HepG2 (cell line): ENCODE results near the gene FAT1. TPM values are rescaled to one million over a fixed set of nuclear protein-coding genes. Genes with fewer than 3 reads are reported as not detected.

Experiments used
- CEBPB ChIP-seq: IDR thresholded peaks from 2 replicates; pipeline ENCODE4 v1.6.1; 2011; ENCODE audit warnings: low read depth, low read length, improper control_type of control experiment, borderline replicate concordance
- EED ChIP-seq: sonication (generic); formaldehyde crosslinking; IDR thresholded peaks from 2 replicates; pipeline ENCODE4 v1.5.0; 2020; ENCODE audit warnings: mild to moderate bottlenecking, missing genetic modification reagents
- ERF ChIP-seq: IDR thresholded peaks from 2 replicates; pipeline ENCODE4 v1.6.1; 2018; ENCODE audit warnings: missing biosample characterization, missing genetic modification reagents
- MED13 ChIP-seq: sonication (generic); formaldehyde crosslinking; IDR thresholded peaks from 2 replicates; pipeline ENCODE4 v1.5.0; 2020; ENCODE audit warnings: missing genetic modification reagents
- NFYC ChIP-seq: IDR thresholded peaks from 2 replicates; pipeline ENCODE4 v1.6.1; 2016; ENCODE audit warnings: missing genetic modification reagents, missing compliant biosample characterization
- RFXANK ChIP-seq: IDR thresholded peaks from 2 replicates; pipeline ENCODE4 v1.6.1; 2016
- XBP1 ChIP-seq: sonication (generic); formaldehyde crosslinking; IDR thresholded peaks from 2 replicates; pipeline ENCODE4 v1.5.0; 2020; ENCODE audit warnings: missing genetic modification reagents
- ZNF335 ChIP-seq: sonication (generic); formaldehyde crosslinking; IDR thresholded peaks from 2 replicates; pipeline ENCODE4 v1.4.0; 2020; ENCODE audit warnings: missing genetic modification reagents
- ZNF33B ChIP-seq: sonication (generic); formaldehyde crosslinking; IDR thresholded peaks from 2 replicates; pipeline ENCODE4 v1.5.1; 2020; ENCODE audit warnings: mild to moderate bottlenecking, missing genetic modification reagents
- ZNF713 ChIP-seq: sonication (generic); formaldehyde crosslinking; IDR thresholded peaks from 2 replicates; pipeline ENCODE4 v1.4.0; 2020; ENCODE audit warnings: mild to moderate bottlenecking, missing genetic modification reagents
- polyA plus RNA-seq, 8 experiments: library from polyadenylated mRNA; depleted of rRNA in 3 of 8; stranded (reverse) in 7 of 8; unstranded in 1 of 8; fragments of >200 nt; fragmentation: Illumina TruSeq in 4 of 8; extraction: Trizol in 4 of 8; gene quantifications; 2 replicates each; pipeline versions ENCODE4 v1.2.1 to v1.2.3, GENCODE V29; 2011 to 2016; ENCODE audit warnings: low read depth in 4 of 8, missing spikeins in 1 of 8, mixed read lengths in 1 of 8; ENCODE audit not compliant: insufficient read depth in 1 of 8
- total RNA-seq, 5 experiments: library from RNA; depleted of rRNA; stranded (reverse); fragments of >200 nt; fragmentation: Illumina TruSeq; extraction: Trizol; gene quantifications; 2 replicates each; pipeline ENCODE4 v1.2.3, GENCODE V29; 2016; ENCODE audit warnings: low read depth in 1 of 5
- TF ChIP-seq, protein P1 (sequence below): sonication (generic); formaldehyde crosslinking; IDR thresholded peaks from 2 replicates; pipeline ENCODE4 v1.5.0; 2020; ENCODE audit warnings: missing genetic modification reagents, mild to moderate bottlenecking, borderline replicate concordance
- TF ChIP-seq, protein P2 (sequence below): sonication (generic); formaldehyde crosslinking; conservative IDR thresholded peaks from 2 replicates; pipeline ENCODE4 v1.8.0; 2022; ENCODE audit warnings: missing genetic modification reagents
- TF ChIP-seq, protein P3 (sequence below): sonication (generic); formaldehyde crosslinking; IDR thresholded peaks from 2 replicates; pipeline ENCODE4 v1.4.0; 2020; ENCODE audit warnings: missing genetic modification reagents
- TF ChIP-seq, protein P4 (sequence below): sonication (generic); formaldehyde crosslinking; IDR thresholded peaks from 2 replicates; pipeline ENCODE4 v1.4.0; 2020; ENCODE audit warnings: missing genetic modification reagents
- TF ChIP-seq, protein P5 (sequence below): sonication (generic); formaldehyde crosslinking; IDR thresholded peaks from 2 replicates; pipeline ENCODE4 v1.8.1; 2023; ENCODE audit warnings: missing genetic modification reagents, inconsistent platforms, borderline replicate concordance

FAT1 gene
- total and polyA plus RNA-seq, 2 of the 13 experiments (the other 11 are each of a cell fraction or from before 2014, with no cell fraction given): 185 to 216 TPM

DNA sequence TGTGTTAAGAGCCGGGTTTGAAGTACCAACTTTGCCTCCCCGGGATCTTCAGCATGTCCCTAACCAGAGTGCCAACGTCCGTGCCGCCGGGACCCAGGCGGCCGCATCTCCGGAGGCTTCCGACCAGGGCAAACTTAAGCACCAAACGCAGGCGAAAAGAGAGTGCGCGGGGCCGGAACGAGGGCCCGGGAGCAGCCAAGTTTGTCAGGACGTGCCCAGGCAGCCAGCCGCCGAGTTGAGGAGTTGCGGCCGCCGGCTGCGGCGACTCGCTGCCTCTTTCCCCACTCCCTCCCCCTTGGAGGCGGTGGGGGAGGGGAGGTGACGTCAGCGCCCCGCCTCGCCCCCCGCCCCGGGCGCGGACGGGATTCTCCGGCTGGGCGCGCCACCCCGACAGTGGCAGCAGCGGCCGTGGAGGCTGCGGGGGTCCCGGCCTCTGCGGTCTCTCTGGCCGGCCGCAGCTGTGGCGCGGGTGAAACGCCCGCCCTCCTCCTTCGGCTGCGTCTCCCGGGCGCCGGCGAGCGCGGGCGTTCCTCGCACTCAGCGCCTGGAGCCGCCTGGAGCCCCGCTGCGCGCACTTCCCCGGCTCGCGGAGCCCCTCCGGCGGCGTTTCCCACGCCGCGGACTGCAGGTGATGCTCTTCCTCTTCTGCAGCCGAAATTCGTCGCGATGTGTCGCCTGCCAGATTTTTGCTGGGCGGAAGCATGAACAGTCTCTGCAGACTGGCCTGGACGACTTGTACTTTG lies 2.9 kb upstream of the FAT1 start (continued):
- TF ChIP-seq ZNF335 (CRISPR knock-in tag) (no peak), ZNF713 (CRISPR knock-in tag) (no peak), EED (CRISPR knock-in tag) (peak; percentile 92), MED13 (CRISPR knock-in tag) (no peak), XBP1 (no peak), NFYC (CRISPR knock-in tag) (no peak), RFXANK (peak; percentile 43; the same call in 1 of the 2 replicates), ERF (CRISPR knock-in tag) (peak; percentile 83), ZNF33B (CRISPR knock-in tag) (no peak), CEBPB (no peak)
- TF ChIP-seq, protein P1, sequence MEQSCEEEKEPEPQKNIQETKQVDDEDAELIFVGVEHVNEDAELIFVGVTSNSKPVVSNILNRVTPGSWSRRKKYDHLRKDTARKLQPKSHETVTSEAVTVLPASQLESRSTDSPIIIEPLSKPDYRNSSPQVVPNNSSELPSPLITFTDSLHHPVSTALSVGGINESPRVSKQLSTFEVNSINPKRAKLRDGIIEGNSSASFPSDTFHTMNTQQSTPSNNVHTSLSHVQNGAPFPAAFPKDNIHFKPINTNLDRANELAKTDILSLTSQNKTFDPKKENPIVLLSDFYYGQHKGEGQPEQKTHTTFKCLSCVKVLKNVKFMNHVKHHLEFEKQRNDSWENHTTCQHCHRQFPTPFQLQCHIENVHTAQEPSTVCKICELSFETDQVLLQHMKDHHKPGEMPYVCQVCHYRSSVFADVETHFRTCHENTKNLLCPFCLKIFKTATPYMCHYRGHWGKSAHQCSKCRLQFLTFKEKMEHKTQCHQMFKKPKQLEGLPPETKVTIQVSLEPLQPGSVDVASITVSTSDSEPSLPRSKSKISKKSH: no peak
- TF ChIP-seq, protein P2, sequence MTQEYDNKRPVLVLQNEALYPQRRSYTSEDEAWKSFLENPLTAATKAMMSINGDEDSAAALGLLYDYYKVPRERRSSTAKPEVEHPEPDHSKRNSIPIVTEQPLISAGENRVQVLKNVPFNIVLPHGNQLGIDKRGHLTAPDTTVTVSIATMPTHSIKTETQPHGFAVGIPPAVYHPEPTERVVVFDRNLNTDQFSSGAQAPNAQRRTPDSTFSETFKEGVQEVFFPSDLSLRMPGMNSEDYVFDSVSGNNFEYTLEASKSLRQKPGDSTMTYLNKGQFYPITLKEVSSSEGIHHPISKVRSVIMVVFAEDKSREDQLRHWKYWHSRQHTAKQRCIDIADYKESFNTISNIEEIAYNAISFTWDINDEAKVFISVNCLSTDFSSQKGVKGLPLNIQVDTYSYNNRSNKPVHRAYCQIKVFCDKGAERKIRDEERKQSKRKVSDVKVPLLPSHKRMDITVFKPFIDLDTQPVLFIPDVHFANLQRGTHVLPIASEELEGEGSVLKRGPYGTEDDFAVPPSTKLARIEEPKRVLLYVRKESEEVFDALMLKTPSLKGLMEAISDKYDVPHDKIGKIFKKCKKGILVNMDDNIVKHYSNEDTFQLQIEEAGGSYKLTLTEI (CRISPR knock-in tag): no peak
- TF ChIP-seq, protein P3, sequence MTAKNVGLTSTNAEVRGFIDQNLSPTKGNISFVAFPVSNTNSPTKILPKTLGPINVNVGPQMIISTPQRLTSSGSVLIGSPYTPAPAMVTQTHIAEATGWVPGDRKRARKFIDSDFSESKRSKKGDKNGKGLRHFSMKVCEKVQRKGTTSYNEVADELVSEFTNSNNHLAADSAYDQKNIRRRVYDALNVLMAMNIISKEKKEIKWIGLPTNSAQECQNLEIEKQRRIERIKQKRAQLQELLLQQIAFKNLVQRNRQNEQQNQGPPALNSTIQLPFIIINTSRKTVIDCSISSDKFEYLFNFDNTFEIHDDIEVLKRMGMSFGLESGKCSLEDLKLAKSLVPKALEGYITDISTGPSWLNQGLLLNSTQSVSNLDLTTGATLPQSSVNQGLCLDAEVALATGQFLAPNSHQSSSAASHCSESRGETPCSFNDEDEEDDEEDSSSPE: peak; percentile 60; the same call in 1 of the 2 replicates
- TF ChIP-seq, protein P4, sequence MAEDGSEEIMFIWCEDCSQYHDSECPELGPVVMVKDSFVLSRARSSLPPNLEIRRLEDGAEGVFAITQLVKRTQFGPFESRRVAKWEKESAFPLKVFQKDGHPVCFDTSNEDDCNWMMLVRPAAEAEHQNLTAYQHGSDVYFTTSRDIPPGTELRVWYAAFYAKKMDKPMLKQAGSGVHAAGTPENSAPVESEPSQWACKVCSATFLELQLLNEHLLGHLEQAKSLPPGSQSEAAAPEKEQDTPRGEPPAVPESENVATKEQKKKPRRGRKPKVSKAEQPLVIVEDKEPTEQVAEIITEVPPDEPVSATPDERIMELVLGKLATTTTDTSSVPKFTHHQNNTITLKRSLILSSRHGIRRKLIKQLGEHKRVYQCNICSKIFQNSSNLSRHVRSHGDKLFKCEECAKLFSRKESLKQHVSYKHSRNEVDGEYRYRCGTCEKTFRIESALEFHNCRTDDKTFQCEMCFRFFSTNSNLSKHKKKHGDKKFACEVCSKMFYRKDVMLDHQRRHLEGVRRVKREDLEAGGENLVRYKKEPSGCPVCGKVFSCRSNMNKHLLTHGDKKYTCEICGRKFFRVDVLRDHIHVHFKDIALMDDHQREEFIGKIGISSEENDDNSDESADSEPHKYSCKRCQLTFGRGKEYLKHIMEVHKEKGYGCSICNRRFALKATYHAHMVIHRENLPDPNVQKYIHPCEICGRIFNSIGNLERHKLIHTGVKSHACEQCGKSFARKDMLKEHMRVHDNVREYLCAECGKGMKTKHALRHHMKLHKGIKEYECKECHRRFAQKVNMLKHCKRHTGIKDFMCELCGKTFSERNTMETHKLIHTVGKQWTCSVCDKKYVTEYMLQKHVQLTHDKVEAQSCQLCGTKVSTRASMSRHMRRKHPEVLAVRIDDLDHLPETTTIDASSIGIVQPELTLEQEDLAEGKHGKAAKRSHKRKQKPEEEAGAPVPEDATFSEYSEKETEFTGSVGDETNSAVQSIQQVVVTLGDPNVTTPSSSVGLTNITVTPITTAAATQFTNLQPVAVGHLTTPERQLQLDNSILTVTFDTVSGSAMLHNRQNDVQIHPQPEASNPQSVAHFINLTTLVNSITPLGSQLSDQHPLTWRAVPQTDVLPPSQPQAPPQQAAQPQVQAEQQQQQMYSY (CRISPR knock-in tag): peak; percentile 75; the same call in 1 of the 2 replicates
- TF ChIP-seq, protein P5, sequence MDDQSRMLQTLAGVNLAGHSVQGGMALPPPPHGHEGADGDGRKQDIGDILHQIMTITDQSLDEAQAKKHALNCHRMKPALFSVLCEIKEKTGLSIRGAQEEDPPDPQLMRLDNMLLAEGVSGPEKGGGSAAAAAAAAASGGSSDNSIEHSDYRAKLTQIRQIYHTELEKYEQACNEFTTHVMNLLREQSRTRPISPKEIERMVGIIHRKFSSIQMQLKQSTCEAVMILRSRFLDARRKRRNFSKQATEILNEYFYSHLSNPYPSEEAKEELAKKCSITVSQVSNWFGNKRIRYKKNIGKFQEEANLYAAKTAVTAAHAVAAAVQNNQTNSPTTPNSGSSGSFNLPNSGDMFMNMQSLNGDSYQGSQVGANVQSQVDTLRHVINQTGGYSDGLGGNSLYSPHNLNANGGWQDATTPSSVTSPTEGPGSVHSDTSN (CRISPR knock-in tag): no peak
